ENCODE data around the gene MMP10.
"Not testable (repeated sequence)": the region's sequence is repeated elsewhere in the genome, so short reads cannot be mapped to it uniquely, and the experiment has no call there.

Gene MMP10

GRCh38 chr11:102760344-102761035, 19.9 kb downstream of the MMP10 start:
- in situ Hi-C loops (cut with HindIII; ENCODE audit: low sequenced_read_pairs), result no loop called here
- no peak for TF ChIP-seq CTCF (IDR thresholded peaks at IDR 0.05; ENCODE audit: low read depth, low read length, missing control alignments)
- peak; percentile 42 for DNase-seq (ENCODE audit: low read depth)
- H3K4me3 ChIP-seq (ENCODE audit: low read depth, low read length), result no peak overlapping the region

- TF ChIP-seq CTCF (IDR thresholded peaks at IDR 0.05; ENCODE audit: low read depth, low read length, missing control alignments), result no peak
- DNase-seq (ENCODE audit: low read depth), result no peak
- H3K4me3 ChIP-seq (ENCODE audit: low read depth, low read length), result no peak overlapping the region
- in situ Hi-C loops (cut with HindIII; ENCODE audit: low sequenced_read_pairs), result no loop called here
These were observed 22.4 kb downstream of the MMP10 start for GRCh38 chr11:102757823-102758549.

- in situ Hi-C loops (cut with HindIII; ENCODE audit: low sequenced_read_pairs), result no loop called here
- TF ChIP-seq CTCF (IDR thresholded peaks at IDR 0.05; ENCODE audit: low read depth, low read length, missing control alignments), result no peak
These were observed 27.2 kb downstream of the MMP10 start for GRCh38 chr11:102753267-102753666.

GRCh38 chr11:102751673-102752072, 28.8 kb downstream of the MMP10 start:
- in situ Hi-C loops (cut with HindIII; ENCODE audit: low sequenced_read_pairs), result no loop called here
- H3K4me3 ChIP-seq (ENCODE audit: low read depth, low read length), result no peak overlapping the region
- DNase-seq (ENCODE audit: low read depth), result no peak
- TF ChIP-seq CTCF (IDR thresholded peaks at IDR 0.05; ENCODE audit: low read depth, low read length, missing control alignments), result no peak

More at GRCh38 chr11:102753267-102753666, 27.2 kb downstream of the MMP10 start:
- no peak for DNase-seq (ENCODE audit: low read depth)
- H3K4me3 ChIP-seq (ENCODE audit: low read depth, low read length), result no peak overlapping the region

- no peak overlapping the region for H3K4me3 ChIP-seq (ENCODE audit: low read depth, low read length)
- TF ChIP-seq CTCF (IDR thresholded peaks at IDR 0.05; ENCODE audit: low read depth, low read length, missing control alignments), result no peak
- DNase-seq (ENCODE audit: low read depth), result no peak
- in situ Hi-C loops (cut with HindIII; ENCODE audit: low sequenced_read_pairs), result no loop called here
These were observed 31.2 kb downstream of the MMP10 start for GRCh38 chr11:102749101-102749722.

GRCh38 chr11:102746746-102747578, 33.5 kb downstream of the MMP10 start:
- in situ Hi-C loops (cut with HindIII; ENCODE audit: low sequenced_read_pairs); DNase-seq (ENCODE audit: low read depth); H3K4me3 ChIP-seq (ENCODE audit: low read depth, low read length): not testable (repeated sequence)

Data from astrocyte of the cerebellum (primary cell).